ENCODE measurements around the gene RPS14. TPM values are rescaled to one million over a fixed set of nuclear protein-coding genes. Genes with fewer than 3 reads are reported as not detected.

The RPS14 gene
- total RNA-seq, 1 experiment from 2014 or later, result 2,031 TPM

DNA sequence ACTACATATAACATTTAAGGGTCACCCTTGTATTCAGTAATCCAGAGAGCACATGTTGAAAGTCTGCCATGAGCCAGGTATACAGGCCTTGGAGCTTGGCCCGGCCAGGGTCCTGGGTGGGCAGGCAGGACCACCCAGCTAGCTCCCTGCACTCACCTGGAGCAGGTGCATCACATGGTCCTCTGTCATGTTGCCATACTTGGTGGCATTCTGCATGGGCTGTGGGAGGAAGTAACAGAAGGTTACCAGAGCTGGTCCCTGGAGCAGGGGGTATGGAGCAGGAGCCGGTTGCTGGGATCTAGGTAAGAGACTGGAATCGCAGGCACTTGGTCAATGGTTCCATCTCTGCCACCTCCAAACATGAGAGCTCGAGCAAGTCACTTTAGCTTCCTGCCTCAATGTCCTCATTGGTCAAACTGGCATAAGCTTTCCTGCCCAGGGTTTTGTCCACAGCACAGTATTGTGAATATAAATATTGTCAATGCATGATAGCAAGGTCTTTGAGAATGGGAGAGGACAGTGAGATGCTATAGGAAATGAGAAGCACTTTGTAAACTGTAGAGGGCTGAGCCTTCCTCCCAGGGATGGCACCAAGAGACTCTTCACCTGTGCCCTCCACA, 43.3 kb downstream of the RPS14 start:
- H3K4me1 ChIP-seq (ENCODE audit: insufficient read depth, low read length), result no peaks in the 10 kb centered on the region; the same call in 1 of the 2 replicates
- ChIA-PET POLR2A (ENCODE audit: unreplicated experiment) (no interaction called here), CTCF (no interaction called here)
- no peak overlapping the region for H3K4me3 ChIP-seq (ENCODE audit: low read length)
- no peak overlapping the region for H3K9ac ChIP-seq (ENCODE audit: low read length)
- TF ChIP-seq, protein P1, sequence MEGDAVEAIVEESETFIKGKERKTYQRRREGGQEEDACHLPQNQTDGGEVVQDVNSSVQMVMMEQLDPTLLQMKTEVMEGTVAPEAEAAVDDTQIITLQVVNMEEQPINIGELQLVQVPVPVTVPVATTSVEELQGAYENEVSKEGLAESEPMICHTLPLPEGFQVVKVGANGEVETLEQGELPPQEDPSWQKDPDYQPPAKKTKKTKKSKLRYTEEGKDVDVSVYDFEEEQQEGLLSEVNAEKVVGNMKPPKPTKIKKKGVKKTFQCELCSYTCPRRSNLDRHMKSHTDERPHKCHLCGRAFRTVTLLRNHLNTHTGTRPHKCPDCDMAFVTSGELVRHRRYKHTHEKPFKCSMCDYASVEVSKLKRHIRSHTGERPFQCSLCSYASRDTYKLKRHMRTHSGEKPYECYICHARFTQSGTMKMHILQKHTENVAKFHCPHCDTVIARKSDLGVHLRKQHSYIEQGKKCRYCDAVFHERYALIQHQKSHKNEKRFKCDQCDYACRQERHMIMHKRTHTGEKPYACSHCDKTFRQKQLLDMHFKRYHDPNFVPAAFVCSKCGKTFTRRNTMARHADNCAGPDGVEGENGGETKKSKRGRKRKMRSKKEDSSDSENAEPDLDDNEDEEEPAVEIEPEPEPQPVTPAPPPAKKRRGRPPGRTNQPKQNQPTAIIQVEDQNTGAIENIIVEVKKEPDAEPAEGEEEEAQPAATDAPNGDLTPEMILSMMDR (conservative IDR thresholded peaks at IDR 0.05; ENCODE audit: low read depth, low read length), result no peak
- TF ChIP-seq EZH2phosphoT487 (IDR thresholded peaks at IDR 0.05; ENCODE audit: borderline replicate concordance, low read length) (no peak), EZH2 (IDR thresholded peaks at IDR 0.05; ENCODE audit: low read length, unreplicated experiment) (no peak)
- no peak for ATAC-seq
- H3K27ac ChIP-seq (ENCODE audit: low read length), result no peak overlapping the region
- no peaks in the 10 kb centered on the region for H3F3A ChIP-seq (ENCODE audit: low read length, unreplicated experiment)
- H3K4me2 ChIP-seq (ENCODE audit: low read length), result no peak overlapping the region
- no peaks in the 10 kb centered on the region for H3K9me3 ChIP-seq (ENCODE audit: low read length)
- no TSS peak for BruUV-seq (replicated peaks)
- no peaks in the 10 kb centered on the region for H3K9me2 ChIP-seq (replicated peaks; ENCODE audit: low read length)
- no peaks in the 10 kb centered on the region for H3K36me3 ChIP-seq (ENCODE audit: low read depth, low read length)
- no peak for DNase-seq
- no peaks in the 10 kb centered on the region for H3K79me2 ChIP-seq (ENCODE audit: low read length)
- no peaks in the 10 kb centered on the region for H4K20me1 ChIP-seq (ENCODE audit: low read length)
- intact Hi-C loops (cut with micrococcal nuclease), result no loop called here
- H2AFZ ChIP-seq (ENCODE audit: low read length), result no peak overlapping the region
- no peaks in the 10 kb centered on the region for H3K27me3 ChIP-seq (ENCODE audit: low read length)

DNA sequence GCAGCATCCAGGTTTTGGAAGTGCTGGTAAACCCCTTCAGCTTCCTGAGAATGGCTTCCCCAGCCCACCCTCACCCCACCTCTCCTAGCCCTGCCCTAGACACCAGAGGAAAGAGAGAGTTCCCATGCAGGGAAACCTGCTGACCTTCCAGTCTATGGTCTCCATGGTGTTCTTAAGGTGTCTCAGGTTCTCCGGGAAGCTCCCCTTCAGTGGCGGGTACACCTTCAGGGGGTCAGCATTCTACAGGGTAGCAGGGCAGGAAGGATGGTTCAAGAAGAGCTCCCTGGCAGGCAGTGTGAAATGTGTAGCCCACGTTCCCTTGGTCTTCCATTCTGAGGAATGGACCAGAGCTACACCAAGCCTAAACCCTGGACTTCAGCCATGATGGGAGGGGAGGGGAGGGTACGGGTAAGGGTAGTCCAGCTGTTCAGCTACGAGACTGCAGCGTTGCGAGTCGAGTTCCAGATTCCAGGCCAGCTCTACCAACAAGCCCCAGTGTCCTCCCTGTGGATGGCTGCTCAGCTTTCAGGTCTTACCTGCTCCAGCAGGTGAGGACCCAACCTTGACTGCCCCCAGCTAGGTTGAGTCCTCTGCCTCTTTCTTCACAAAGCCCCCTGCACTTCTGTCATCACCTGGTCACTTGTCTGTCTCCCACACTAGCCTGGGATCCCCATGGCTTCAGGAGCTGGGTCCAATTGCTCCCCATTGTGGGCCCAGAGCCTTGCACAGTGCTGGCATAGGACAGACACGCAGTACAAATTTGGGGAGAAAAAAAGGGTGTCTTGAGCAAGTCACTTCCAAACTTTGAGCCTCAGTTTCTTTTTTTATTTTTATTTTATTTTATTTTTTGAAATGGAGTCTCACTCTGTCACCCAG, 44.4 kb downstream of the RPS14 start:
- DNase-seq (no peak), ATAC-seq (no peak)
- ChIA-PET POLR2A (ENCODE audit: unreplicated experiment) (no interaction called here), CTCF (no interaction called here)
- TF ChIP-seq, protein P1 (conservative IDR thresholded peaks at IDR 0.05; ENCODE audit: low read depth, low read length), result no peak
- no peak for TF ChIP-seq EZH2 (IDR thresholded peaks at IDR 0.05; ENCODE audit: low read length, unreplicated experiment)
- TF ChIP-seq EZH2phosphoT487 (IDR thresholded peaks at IDR 0.05; ENCODE audit: borderline replicate concordance, low read length), result no peak
- H3K4me3 ChIP-seq (ENCODE audit: low read length), result no peak overlapping the region
- H3K27me3 ChIP-seq (ENCODE audit: low read length), result no peaks in the 10 kb centered on the region
- no peaks in the 10 kb centered on the region for H3K79me2 ChIP-seq (ENCODE audit: low read length)
- no peak overlapping the region for H3K9ac ChIP-seq (ENCODE audit: low read length)
- H3K36me3 ChIP-seq (ENCODE audit: low read depth, low read length), result peaks cover 4% of the 10 kb centered on the region; the same call in 1 of the 2 replicates
- no peaks in the 10 kb centered on the region for H3F3A ChIP-seq (ENCODE audit: low read length, unreplicated experiment)
- H3K27ac ChIP-seq (ENCODE audit: low read length), result no peak overlapping the region
- H3K9me3 ChIP-seq (ENCODE audit: low read length), result no peaks in the 10 kb centered on the region
- H4K20me1 ChIP-seq (ENCODE audit: low read length), result no peaks in the 10 kb centered on the region
- H3K9me2 ChIP-seq (replicated peaks; ENCODE audit: low read length), result no peaks in the 10 kb centered on the region
- no peak overlapping the region for H2AFZ ChIP-seq (ENCODE audit: low read length)
- H3K4me1 ChIP-seq (ENCODE audit: insufficient read depth, low read length), result no peaks in the 10 kb centered on the region; the same call in 1 of the 2 replicates
- H3K4me2 ChIP-seq (ENCODE audit: low read length), result no peak overlapping the region
- intact Hi-C loops (cut with micrococcal nuclease), result no loop called here
- no TSS peak for BruUV-seq (replicated peaks)

DNA sequence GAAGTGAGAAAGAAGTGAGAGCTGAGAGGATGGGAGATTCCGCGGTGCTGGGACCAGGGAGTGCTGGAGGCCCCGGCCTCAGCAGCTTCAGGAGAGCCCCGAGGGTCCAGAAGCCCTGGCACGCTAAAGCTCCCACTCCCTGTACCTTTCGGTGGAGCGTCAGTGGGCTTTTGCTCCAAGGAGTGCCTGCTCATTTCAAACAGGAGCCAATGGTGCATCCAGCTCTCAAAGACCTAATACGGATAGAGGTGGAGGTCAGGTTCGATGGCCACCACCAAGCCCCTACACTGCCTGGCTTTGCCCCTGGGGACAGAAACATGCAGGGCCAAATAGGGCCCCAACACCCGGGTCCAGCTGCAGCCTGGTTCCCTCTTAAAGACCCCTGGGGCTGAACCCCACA, 45.0 kb downstream of the RPS14 start:
- Histone ChIP-seq H3K9me3 (ENCODE audit: low read length) (no peaks in the 10 kb centered on the region), H3K4me1 (ENCODE audit: insufficient read depth, low read length) (no peaks in the 10 kb centered on the region), H3K27me3 (ENCODE audit: low read length) (no peaks in the 10 kb centered on the region), H3K9ac (ENCODE audit: low read length) (no peak overlapping the region), H3K27ac (ENCODE audit: low read length) (no peak overlapping the region), H3K36me3 (ENCODE audit: low read depth, low read length) (peaks cover 8% of the 10 kb centered on the region; the same call in 1 of the 2 replicates), H2AFZ (ENCODE audit: low read length) (no peak overlapping the region), H3F3A (ENCODE audit: low read length, unreplicated experiment) (no peaks in the 10 kb centered on the region), H3K4me2 (ENCODE audit: low read length) (no peak overlapping the region), H4K20me1 (ENCODE audit: low read length) (no peaks in the 10 kb centered on the region), H3K4me3 (ENCODE audit: low read length) (no peak overlapping the region), H3K79me2 (ENCODE audit: low read length) (no peaks in the 10 kb centered on the region), H3K9me2 (replicated peaks; ENCODE audit: low read length) (no peaks in the 10 kb centered on the region)
- ATAC-seq (no peak), DNase-seq (no peak)
- intact Hi-C loops (cut with micrococcal nuclease), result no loop called here
- CTCF ChIA-PET, result no interaction called here
- BruUV-seq (replicated peaks), result no TSS peak
- POLR2A ChIA-PET (ENCODE audit: unreplicated experiment), result no interaction called here
- TF ChIP-seq EZH2phosphoT487 (IDR thresholded peaks at IDR 0.05; ENCODE audit: borderline replicate concordance, low read length) (no peak), EZH2 (IDR thresholded peaks at IDR 0.05; ENCODE audit: low read length, unreplicated experiment) (no peak)
- TF ChIP-seq, protein P1 (conservative IDR thresholded peaks at IDR 0.05; ENCODE audit: low read depth, low read length), result no peak

All from PC-3 (cell line).